Upper lobe of right lung (tissue), 1 donor: ENCODE results near the gene GLG1. TPM values are rescaled to one million over a fixed set of nuclear protein-coding genes. Genes with fewer than 3 reads are reported as not detected.

ENCODE experiments used
- ATAC-seq: fragments of 200-7000 bp; cut with Tn5 transposase; one replicate; pipeline ENCODE4 v1.9.1; 2020; ENCODE audit warnings: mild to moderate bottlenecking, moderate library complexity
- DNase-seq: peaks from one replicate; pipeline ENCODE4 v3.0.0-alpha.2; 2020
- H3K27ac ChIP-seq: fragments of 200-600 bp; one replicate; pipeline ENCODE4 v1.8.0; 2022
- H3K27me3 ChIP-seq: fragments of 200-600 bp; one replicate; pipeline ENCODE4 v1.8.0; 2022; ENCODE audit warnings: mild to moderate bottlenecking
- H3K36me3 ChIP-seq: fragments of 200-600 bp; one replicate; pipeline ENCODE4 v1.8.0; 2022
- H3K4me1 ChIP-seq: fragments of 200-600 bp; one replicate; pipeline ENCODE4 v1.8.0; 2022
- H3K4me3 ChIP-seq: fragments of 200-600 bp; one replicate; pipeline ENCODE4 v1.8.0; 2022; ENCODE audit warnings: mild to moderate bottlenecking
- H3K9me3 ChIP-seq: fragments of 200-600 bp; one replicate; pipeline ENCODE4 v1.8.0; 2022
- CTCF ChIP-seq: fragments of 200-600 bp; IDR thresholded peaks from one replicate; pipeline ENCODE4 v1.8.0; 2022; ENCODE audit warnings: antibody characterized with exemption
- intact Hi-C: fragments of 100-400 bp; cut with DNase I; formaldehyde crosslinking; loops from one replicate; pipeline ENCODE4 v1.11.0; 2022
- total RNA-seq: library from RNA; stranded (reverse); fragmentation: NEBNext Ultra II Directional; extraction: Animal tissue kit (Norgen Biotek cat#: 25700); gene quantifications from one replicate; pipeline ENCODE4 v1.2.1, GENCODE V29; 2021
- donor health status: DM: no; HTN: yes; CAD: no; lungs with severe emphysema.

Gene GLG1
- total RNA-seq, 1 donor from 2014 or later = 112 TPM

- Histone ChIP-seq H3K4me3 (no peak overlapping the region), H3K27ac (no peak overlapping the region), H3K4me1 (no peaks in the 10 kb centered on the region), H3K27me3 (no peaks in the 10 kb centered on the region), H3K36me3 (peaks cover 99% of the 10 kb centered on the region), H3K9me3 (no peaks in the 10 kb centered on the region)
- DNase-seq (no peak), ATAC-seq (no peak)
- no peak for TF ChIP-seq CTCF
- intact Hi-C loops = no loop called here
Measured at GRCh38 chr16:74627506-74628220, 20.7 kb upstream of the GLG1 start.

- Histone ChIP-seq H3K4me1 (no peaks in the 10 kb centered on the region), H3K27ac (no peak overlapping the region), H3K27me3 (no peaks in the 10 kb centered on the region), H3K9me3 (no peaks in the 10 kb centered on the region), H3K4me3 (no peak overlapping the region), H3K36me3 (peaks cover 99% of the 10 kb centered on the region)
- intact Hi-C loops = no loop called here
- DNase-seq (no peak), ATAC-seq (no peak)
- no peak for TF ChIP-seq CTCF
Measured at GRCh38 chr16:74626741-74627416, 20.0 kb upstream of the GLG1 start.

- Histone ChIP-seq H3K27ac (no peak overlapping the region), H3K4me3 (no peak overlapping the region), H3K4me1 (no peaks in the 10 kb centered on the region), H3K36me3 (peaks cover 96% of the 10 kb centered on the region), H3K9me3 (no peaks in the 10 kb centered on the region), H3K27me3 (no peaks in the 10 kb centered on the region)
- DNase-seq = peak; percentile 27
- peak; percentile 17 for ATAC-seq
- intact Hi-C loops = no loop called here
- no peak for TF ChIP-seq CTCF
Measured at GRCh38 chr16:74625500-74626350, 18.8 kb upstream of the GLG1 start.

GRCh38 chr16:74623839-74624235 is 16.9 kb upstream of the GLG1 start:
- H3K36me3 ChIP-seq = peaks cover 78% of the 10 kb centered on the region
- no peak for ATAC-seq
- no peak for TF ChIP-seq CTCF

GRCh38 chr16:74623214-74623838 is 16.4 kb upstream of the GLG1 start:
- H3K27me3 ChIP-seq = no peaks in the 10 kb centered on the region
- H3K4me1 ChIP-seq = no peaks in the 10 kb centered on the region
- H3K4me3 ChIP-seq = no peak overlapping the region
- DNase-seq (no peak), ATAC-seq (peak; percentile 78)
- no peak overlapping the region for H3K27ac ChIP-seq
- no peaks in the 10 kb centered on the region for H3K9me3 ChIP-seq
- H3K36me3 ChIP-seq = peaks cover 73% of the 10 kb centered on the region
- TF ChIP-seq CTCF = peak; percentile 66
- intact Hi-C loops = no loop called here

More at GRCh38 chr16:74623839-74624235, 16.9 kb upstream of the GLG1 start:
- Histone ChIP-seq H3K27ac (no peak overlapping the region), H3K9me3 (no peaks in the 10 kb centered on the region), H3K4me3 (no peak overlapping the region), H3K4me1 (no peaks in the 10 kb centered on the region), H3K27me3 (no peaks in the 10 kb centered on the region)
- intact Hi-C loops = no loop called here
- peak; percentile 18 for DNase-seq
